GM12878 (cell line): ENCODE data around the gene STPG3. TPM values are rescaled to one million over a fixed set of nuclear protein-coding genes. Genes with fewer than 3 reads are reported as not detected.

Experiments used
- ATF7 ChIP-seq: fragments of 450-650 bp; IDR thresholded peaks from 2 replicates; pipeline ENCODE4 v1.6.1; 2016; ENCODE audit warnings: low read depth, mild to moderate bottlenecking
- CBFB ChIP-seq: IDR thresholded peaks from 2 replicates; pipeline ENCODE4 v1.6.1; 2016; ENCODE audit warnings: antibody characterized with exemption, low read depth
- ESRRA ChIP-seq: IDR thresholded peaks from 2 replicates; pipeline ENCODE4 v1.6.1; 2012; ENCODE audit warnings: mild to moderate bottlenecking, low read length, improper control_type of control experiment
- IKZF2 ChIP-seq, 2 experiments: fragments of 450-650 bp; IDR thresholded peaks; 2 replicates each; pipeline ENCODE4 v1.6.1; 2017; ENCODE audit warnings: mild to moderate bottlenecking in 2 of 2, moderate library complexity in 2 of 2
- NR2F1 ChIP-seq: fragments of 450-650 bp; conservative IDR thresholded peaks from 2 replicates; pipeline ENCODE4 v1.6.1; 2017; ENCODE audit warnings: mild to moderate bottlenecking
- PAX8 ChIP-seq: fragments of 450-650 bp; IDR thresholded peaks from 2 replicates; pipeline ENCODE4 v1.6.1; 2017; ENCODE audit warnings: mild to moderate bottlenecking, moderate library complexity
- POU2F2 ChIP-seq: IDR thresholded peaks from 3 replicates; pipeline ENCODE4 v1.6.1; 2011; ENCODE audit warnings: low read depth, mild to moderate bottlenecking, low read length, borderline replicate concordance
- RFX5 ChIP-seq: IDR thresholded peaks from 2 replicates; pipeline ENCODE4 v1.6.1; 2011; ENCODE audit warnings: low read depth, low read length, improper control_type of control experiment
- polyA plus RNA-seq, 11 experiments: library from polyadenylated mRNA; depleted of rRNA in 4 of 11; unstranded in 6 of 11; stranded (reverse) in 5 of 11; fragments of >200 nt; fragmentation: Nextera tagmentation in 4 of 11; fragmentation: Illumina TruSeq in 1 of 11; extraction: Ambion mirVana in 4 of 11; extraction: Trizol in 1 of 11; gene quantifications; 1 replicate in 1 of 11; 2 replicates in 10 of 11; pipeline versions ENCODE4 v1.2.1 to v1.2.3, GENCODE V29; 2011 to 2016; ENCODE audit warnings: inconsistent platforms in 2 of 11, missing spikeins in 2 of 11, low read depth in 1 of 11
- total RNA-seq, 4 experiments: library from RNA; depleted of rRNA in 3 of 4; stranded (reverse); fragments of >200 nt in 3 of 4; fragmentation: Illumina TruSeq in 1 of 4; extraction: Trizol in 1 of 4; gene quantifications; 2 replicates each; pipeline versions ENCODE4 v1.2.1 to v1.2.3, GENCODE V29; 2013 to 2021
- TF ChIP-seq, protein P1 (sequence below): fragments of 450-650 bp; formaldehyde crosslinking; IDR thresholded peaks from 2 replicates; pipeline ENCODE4 v1.4.0; 2020; ENCODE audit warnings: mild to moderate bottlenecking, moderate library complexity
- TF ChIP-seq, protein P2 (sequence below): fragments of 450-650 bp; IDR thresholded peaks from 2 replicates; pipeline ENCODE4 v1.6.1; 2017; ENCODE audit warnings: antibody characterized with exemption, mild to moderate bottlenecking, moderate library complexity
- TF ChIP-seq, protein P3 (sequence below): IDR thresholded peaks from 2 replicates; pipeline ENCODE4 v1.6.1; 2012; ENCODE audit warnings: mild to moderate bottlenecking, low read depth, low read length

Gene STPG3
- total and polyA plus RNA-seq, 10 of the 15 experiments (the other 5 are each of a cell fraction or from before 2014, with no cell fraction given), result not detected

- TF ChIP-seq, protein P1, sequence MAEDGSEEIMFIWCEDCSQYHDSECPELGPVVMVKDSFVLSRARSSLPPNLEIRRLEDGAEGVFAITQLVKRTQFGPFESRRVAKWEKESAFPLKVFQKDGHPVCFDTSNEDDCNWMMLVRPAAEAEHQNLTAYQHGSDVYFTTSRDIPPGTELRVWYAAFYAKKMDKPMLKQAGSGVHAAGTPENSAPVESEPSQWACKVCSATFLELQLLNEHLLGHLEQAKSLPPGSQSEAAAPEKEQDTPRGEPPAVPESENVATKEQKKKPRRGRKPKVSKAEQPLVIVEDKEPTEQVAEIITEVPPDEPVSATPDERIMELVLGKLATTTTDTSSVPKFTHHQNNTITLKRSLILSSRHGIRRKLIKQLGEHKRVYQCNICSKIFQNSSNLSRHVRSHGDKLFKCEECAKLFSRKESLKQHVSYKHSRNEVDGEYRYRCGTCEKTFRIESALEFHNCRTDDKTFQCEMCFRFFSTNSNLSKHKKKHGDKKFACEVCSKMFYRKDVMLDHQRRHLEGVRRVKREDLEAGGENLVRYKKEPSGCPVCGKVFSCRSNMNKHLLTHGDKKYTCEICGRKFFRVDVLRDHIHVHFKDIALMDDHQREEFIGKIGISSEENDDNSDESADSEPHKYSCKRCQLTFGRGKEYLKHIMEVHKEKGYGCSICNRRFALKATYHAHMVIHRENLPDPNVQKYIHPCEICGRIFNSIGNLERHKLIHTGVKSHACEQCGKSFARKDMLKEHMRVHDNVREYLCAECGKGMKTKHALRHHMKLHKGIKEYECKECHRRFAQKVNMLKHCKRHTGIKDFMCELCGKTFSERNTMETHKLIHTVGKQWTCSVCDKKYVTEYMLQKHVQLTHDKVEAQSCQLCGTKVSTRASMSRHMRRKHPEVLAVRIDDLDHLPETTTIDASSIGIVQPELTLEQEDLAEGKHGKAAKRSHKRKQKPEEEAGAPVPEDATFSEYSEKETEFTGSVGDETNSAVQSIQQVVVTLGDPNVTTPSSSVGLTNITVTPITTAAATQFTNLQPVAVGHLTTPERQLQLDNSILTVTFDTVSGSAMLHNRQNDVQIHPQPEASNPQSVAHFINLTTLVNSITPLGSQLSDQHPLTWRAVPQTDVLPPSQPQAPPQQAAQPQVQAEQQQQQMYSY (CRISPR knock-in tag), result no peak
- TF ChIP-seq, protein P2, sequence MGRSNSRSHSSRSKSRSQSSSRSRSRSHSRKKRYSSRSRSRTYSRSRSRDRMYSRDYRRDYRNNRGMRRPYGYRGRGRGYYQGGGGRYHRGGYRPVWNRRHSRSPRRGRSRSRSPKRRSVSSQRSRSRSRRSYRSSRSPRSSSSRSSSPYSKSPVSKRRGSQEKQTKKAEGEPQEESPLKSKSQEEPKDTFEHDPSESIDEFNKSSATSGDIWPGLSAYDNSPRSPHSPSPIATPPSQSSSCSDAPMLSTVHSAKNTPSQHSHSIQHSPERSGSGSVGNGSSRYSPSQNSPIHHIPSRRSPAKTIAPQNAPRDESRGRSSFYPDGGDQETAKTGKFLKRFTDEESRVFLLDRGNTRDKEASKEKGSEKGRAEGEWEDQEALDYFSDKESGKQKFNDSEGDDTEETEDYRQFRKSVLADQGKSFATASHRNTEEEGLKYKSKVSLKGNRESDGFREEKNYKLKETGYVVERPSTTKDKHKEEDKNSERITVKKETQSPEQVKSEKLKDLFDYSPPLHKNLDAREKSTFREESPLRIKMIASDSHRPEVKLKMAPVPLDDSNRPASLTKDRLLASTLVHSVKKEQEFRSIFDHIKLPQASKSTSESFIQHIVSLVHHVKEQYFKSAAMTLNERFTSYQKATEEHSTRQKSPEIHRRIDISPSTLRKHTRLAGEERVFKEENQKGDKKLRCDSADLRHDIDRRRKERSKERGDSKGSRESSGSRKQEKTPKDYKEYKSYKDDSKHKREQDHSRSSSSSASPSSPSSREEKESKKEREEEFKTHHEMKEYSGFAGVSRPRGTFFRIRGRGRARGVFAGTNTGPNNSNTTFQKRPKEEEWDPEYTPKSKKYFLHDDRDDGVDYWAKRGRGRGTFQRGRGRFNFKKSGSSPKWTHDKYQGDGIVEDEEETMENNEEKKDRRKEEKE, result no peak
- TF ChIP-seq IKZF2 (IDR thresholded peaks at IDR 0.05) (no peak), ESRRA (no peak), ATF7 (no peak), NR2F1 (no peak), PAX8 (no peak), POU2F2 (no peak), RFX5 (no peak), CBFB (no peak)
- TF ChIP-seq, protein P3, sequence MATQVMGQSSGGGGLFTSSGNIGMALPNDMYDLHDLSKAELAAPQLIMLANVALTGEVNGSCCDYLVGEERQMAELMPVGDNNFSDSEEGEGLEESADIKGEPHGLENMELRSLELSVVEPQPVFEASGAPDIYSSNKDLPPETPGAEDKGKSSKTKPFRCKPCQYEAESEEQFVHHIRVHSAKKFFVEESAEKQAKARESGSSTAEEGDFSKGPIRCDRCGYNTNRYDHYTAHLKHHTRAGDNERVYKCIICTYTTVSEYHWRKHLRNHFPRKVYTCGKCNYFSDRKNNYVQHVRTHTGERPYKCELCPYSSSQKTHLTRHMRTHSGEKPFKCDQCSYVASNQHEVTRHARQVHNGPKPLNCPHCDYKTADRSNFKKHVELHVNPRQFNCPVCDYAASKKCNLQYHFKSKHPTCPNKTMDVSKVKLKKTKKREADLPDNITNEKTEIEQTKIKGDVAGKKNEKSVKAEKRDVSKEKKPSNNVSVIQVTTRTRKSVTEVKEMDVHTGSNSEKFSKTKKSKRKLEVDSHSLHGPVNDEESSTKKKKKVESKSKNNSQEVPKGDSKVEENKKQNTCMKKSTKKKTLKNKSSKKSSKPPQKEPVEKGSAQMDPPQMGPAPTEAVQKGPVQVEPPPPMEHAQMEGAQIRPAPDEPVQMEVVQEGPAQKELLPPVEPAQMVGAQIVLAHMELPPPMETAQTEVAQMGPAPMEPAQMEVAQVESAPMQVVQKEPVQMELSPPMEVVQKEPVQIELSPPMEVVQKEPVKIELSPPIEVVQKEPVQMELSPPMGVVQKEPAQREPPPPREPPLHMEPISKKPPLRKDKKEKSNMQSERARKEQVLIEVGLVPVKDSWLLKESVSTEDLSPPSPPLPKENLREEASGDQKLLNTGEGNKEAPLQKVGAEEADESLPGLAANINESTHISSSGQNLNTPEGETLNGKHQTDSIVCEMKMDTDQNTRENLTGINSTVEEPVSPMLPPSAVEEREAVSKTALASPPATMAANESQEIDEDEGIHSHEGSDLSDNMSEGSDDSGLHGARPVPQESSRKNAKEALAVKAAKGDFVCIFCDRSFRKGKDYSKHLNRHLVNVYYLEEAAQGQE, result no peak
These were observed 48.1 kb downstream of the STPG3 start (continued) for GRCh38 chr9:137299203-137299565.
